ENCODE results near the gene LMOD3. TPM values are rescaled to one million over a fixed set of nuclear protein-coding genes. Genes with fewer than 3 reads are reported as not detected.

Gene LMOD3
- total and polyA plus RNA-seq, 2 of the 4 experiments (the other 2 are of a cell fraction), result not detected

GRCh38 chr3:69090021-69090420, 32.4 kb downstream of the LMOD3 start:
- no peak overlapping the region for H2AK9ac ChIP-seq (replicated peaks; ENCODE audit: low read depth, low read length, poor library complexity)
- TF ChIP-seq CHD1 (IDR thresholded peaks at IDR 0.05; ENCODE audit: low read depth, low read length), result no peak
- no peak for TF ChIP-seq USF2 (IDR thresholded peaks at IDR 0.05; ENCODE audit: low read depth, low read length)
- TF ChIP-seq CEBPB (IDR thresholded peaks at IDR 0.05; ENCODE audit: low read depth, low read length), result peak; percentile 72
- 0 out of 2 replicates have a peak, but pooled peaks have one; percentile 17 for TF ChIP-seq FOS (IDR thresholded peaks at IDR 0.05; ENCODE audit: low read depth, low read length)
- TF ChIP-seq NFE2L2 (IDR thresholded peaks at IDR 0.05; ENCODE audit: low read depth, low read length), result no peak
- TF ChIP-seq RCOR1 (IDR thresholded peaks at IDR 0.05; ENCODE audit: insufficient replicate concordance, low read length), result peak; percentile 32
- TF ChIP-seq RFX5 (IDR thresholded peaks at IDR 0.05; ENCODE audit: low read depth, low read length), result no peak
- no peak for TF ChIP-seq BHLHE40 (IDR thresholded peaks at IDR 0.05; ENCODE audit: low read depth, low read length)
- peaks cover 50% of the 10 kb centered on the region; the same call in 1 of the 2 replicates for H4K20me1 ChIP-seq (ENCODE audit: insufficient read depth, low read length)
- no peak overlapping the region for H2BK20ac ChIP-seq (ENCODE audit: low read depth, low read length)
- BruUV-seq (replicated peaks), result no TSS peak
- H4K91ac ChIP-seq (ENCODE audit: insufficient read depth, low read depth, low read length), result no peak overlapping the region
- no peak overlapping the region for H2BK120ac ChIP-seq (ENCODE audit: low read depth, low read length)
- peaks cover 19% of the 10 kb centered on the region for H3K4me1 ChIP-seq (ENCODE audit: control insufficient read depth, insufficient read depth, low read length)
- DNase-seq (peak; percentile 84), ATAC-seq (ENCODE audit: low read depth) (peak; percentile 38)
- H3K79me1 ChIP-seq (ENCODE audit: low read depth in 1 of 2, low read length in 2 of 2), result peaks cover 23 to 75% of the 10 kb centered on the region in 2 experiments
- H2BK5ac ChIP-seq (ENCODE audit: low read depth, low read length, poor library complexity, severe bottlenecking), result peak overlapping the region; percentile 79
- H3K23ac ChIP-seq (ENCODE audit: low read depth, low read length), result no peak overlapping the region
- 40% methylated on average over 1 of the region's 3 CpGs; no CpG with 5 or more reads in 1 of the 2 experiments for WGBS, 2 experiments (ENCODE audit: extremely low coverage in 2 of 2, insufficient read length in 1 of 2)
- H3K4me2 ChIP-seq (ENCODE audit: low read depth, low read length), result peak overlapping the region; percentile 83
- no peak overlapping the region for H3K9ac ChIP-seq (ENCODE audit: low read depth, low read length)
- peak overlapping the region; percentile 75; the same call in 1 of the 2 replicates for H3K27ac ChIP-seq (ENCODE audit: insufficient read depth, low read length)
- H3K9me1 ChIP-seq (ENCODE audit: insufficient read depth, low read length), result peaks cover 28% of the 10 kb centered on the region
- dilution Hi-C loops (cut with HindIII; ENCODE audit: low sequenced_read_pairs, unreplicated experiment), result no loop called here
- in situ Hi-C loops (cut with MboI; ENCODE audit: low sequenced_read_pairs), result no loop called here
- no peak overlapping the region; the same call in 1 of the 2 replicates for H3K14ac ChIP-seq (replicated peaks; ENCODE audit: low read depth, low read length)
- no peaks in the 10 kb centered on the region for H3K27me3 ChIP-seq (ENCODE audit: control insufficient read depth, insufficient read depth, low read length)
- no peaks in the 10 kb centered on the region for H3K9me3 ChIP-seq (ENCODE audit: control insufficient read depth, insufficient read depth, low read length)
- CTCF ChIA-PET, result no interaction called here
- intact Hi-C loops (cut with micrococcal nuclease), result no loop called here
- no peak overlapping the region for H3K4me3 ChIP-seq (ENCODE audit: insufficient read depth, low read depth, low read length)
- H3K36me3 ChIP-seq (ENCODE audit: control insufficient read depth, insufficient read depth, low read length), result peaks cover 4% of the 10 kb centered on the region
- 0 out of 4 replicates have a peak overlapping the region, but pooled peaks of 1 of the 2 experiments have one; percentile 13 for H4K8ac ChIP-seq (ENCODE audit: low read depth in 2 of 2, low read length in 2 of 2)
- peak overlapping the region; percentile 85; the same call in 1 of the 2 replicates for H3K18ac ChIP-seq (ENCODE audit: low read depth, low read length)
- POLR2A ChIA-PET (ENCODE audit: unreplicated experiment), result no interaction called here
- peak overlapping the region; percentile 7; the same call in 1 of the 2 replicates for H3K56ac ChIP-seq (ENCODE audit: extremely low read depth, insufficient read depth, low read length)
- no peak overlapping the region for H2AFZ ChIP-seq (replicated peaks; ENCODE audit: low read length, poor library complexity)
- peak overlapping the region; percentile 77; the same call in 1 of the 2 replicates for H3K4ac ChIP-seq (ENCODE audit: low read depth, low read length)
- no peak overlapping the region for H4K5ac ChIP-seq (ENCODE audit: low read depth, low read length)
- no peak overlapping the region for H2BK15ac ChIP-seq (ENCODE audit: low read depth, low read length)
- no peak overlapping the region for H2AK5ac ChIP-seq (ENCODE audit: low read depth, low read length)
